ENCODE data around the gene PHACTR4. TPM values are rescaled to one million over a fixed set of nuclear protein-coding genes. Genes with fewer than 3 reads are reported as not detected.

PHACTR4 gene
- total RNA-seq, 4 donors from 2014 or later: 36.6 to 51.7 (median 44.6) TPM

- no peaks in the 10 kb centered on the region for H3K27me3 ChIP-seq
- TF ChIP-seq CTCF (IDR thresholded peaks at IDR 0.05) (no peak), POLR2A (IDR thresholded peaks at IDR 0.05) (no peak)
- no peak overlapping the region for H3K4me3 ChIP-seq
- H3K36me3 ChIP-seq: peaks cover 0 to 13% (median 0%) of the 10 kb centered on the region in 3 donors
- H3K9me3 ChIP-seq: no peaks in the 10 kb centered on the region
- DNase-seq: no peak
- no peaks in the 10 kb centered on the region for H3K4me1 ChIP-seq
- no peak overlapping the region for H3K27ac ChIP-seq
These were observed 24.6 kb downstream of the PHACTR4 start for GRCh38 chr1:28394136-28394535.

- Histone ChIP-seq H3K27ac (no peak overlapping the region), H3K36me3 (peaks cover 0 to 13% (median 0%) of the 10 kb centered on the region in 3 donors), H3K27me3 (no peaks in the 10 kb centered on the region), H3K9me3 (no peaks in the 10 kb centered on the region), H3K4me3 (no peak overlapping the region), H3K4me1 (no peaks in the 10 kb centered on the region)
- no peak for DNase-seq
- TF ChIP-seq CTCF (IDR thresholded peaks at IDR 0.05): no peak
- TF ChIP-seq POLR2A (IDR thresholded peaks at IDR 0.05): no peak
These were observed 25.6 kb downstream of the PHACTR4 start for GRCh38 chr1:28395181-28395580.

GRCh38 chr1:28401760-28402159 lies 32.2 kb downstream of the PHACTR4 start:
- no peak for DNase-seq
- H3K36me3 ChIP-seq: peaks cover 0 to 13% (median 0%) of the 10 kb centered on the region in 3 donors
- no peak overlapping the region for H3K4me3 ChIP-seq
- TF ChIP-seq CTCF (IDR thresholded peaks at IDR 0.05) (no peak), POLR2A (IDR thresholded peaks at IDR 0.05) (no peak)
- H3K27me3 ChIP-seq: no peaks in the 10 kb centered on the region
- H3K27ac ChIP-seq: no peak overlapping the region
- no peaks in the 10 kb centered on the region for H3K4me1 ChIP-seq
- no peaks in the 10 kb centered on the region for H3K9me3 ChIP-seq

GRCh38 chr1:28409090-28409489 lies 39.5 kb downstream of the PHACTR4 start:
- Histone ChIP-seq H3K27me3 (no peaks in the 10 kb centered on the region), H3K4me1 (no peaks in the 10 kb centered on the region), H3K9me3 (no peaks in the 10 kb centered on the region), H3K4me3 (no peak overlapping the region), H3K36me3 (no peaks in the 10 kb centered on the region), H3K27ac (no peak overlapping the region)
- no peak for TF ChIP-seq POLR2A (IDR thresholded peaks at IDR 0.05)
- no peak for TF ChIP-seq CTCF (IDR thresholded peaks at IDR 0.05)
- no peak for DNase-seq

- Histone ChIP-seq H3K4me3 (no peak overlapping the region), H3K36me3 (no peaks in the 10 kb centered on the region), H3K27ac (no peak overlapping the region), H3K4me1 (no peaks in the 10 kb centered on the region), H3K27me3 (no peaks in the 10 kb centered on the region), H3K9me3 (no peaks in the 10 kb centered on the region)
- DNase-seq: no peak
- TF ChIP-seq POLR2A (IDR thresholded peaks at IDR 0.05) (no peak), CTCF (IDR thresholded peaks at IDR 0.05) (no peak)
These were observed 42.1 kb downstream of the PHACTR4 start for GRCh38 chr1:28411656-28412055.

GRCh38 chr1:28412731-28413130 lies 43.2 kb downstream of the PHACTR4 start:
- no peaks in the 10 kb centered on the region for H3K36me3 ChIP-seq
- no peaks in the 10 kb centered on the region for H3K27me3 ChIP-seq
- TF ChIP-seq POLR2A (IDR thresholded peaks at IDR 0.05): no peak
- no peak for TF ChIP-seq CTCF (IDR thresholded peaks at IDR 0.05)
- H3K4me1 ChIP-seq: peaks cover 0 to 7% (median 3%) of the 10 kb centered on the region in 4 donors
- no peaks in the 10 kb centered on the region for H3K9me3 ChIP-seq
- DNase-seq: no peak
- H3K27ac ChIP-seq: no peak overlapping the region
- H3K4me3 ChIP-seq: no peak overlapping the region
